CD14-positive monocyte (primary cell): Measurements from ENCODE around the gene SLC22A6. TPM values are rescaled to one million over a fixed set of nuclear protein-coding genes. Genes with fewer than 3 reads are reported as not detected.

ENCODE experiments used
- DNase-seq, 3 donors: peaks; one replicate each; pipeline ENCODE4 v3.0.0-alpha.2; 2011 to 2022
- H2AFZ ChIP-seq: 2 replicates; pipeline ENCODE4 v1.6.0; 2012; ENCODE audit warnings: mild to moderate bottlenecking, low read depth, low read length, inconsistent platforms; ENCODE audit not compliant: insufficient read depth, poor library complexity, severe bottlenecking
- H3K27ac ChIP-seq, 2 donors: 1 replicate in 1 of 2; 2 replicates in 1 of 2; pipeline ENCODE4 v1.5.1; 2012 to 2013; ENCODE audit warnings: low read length in 2 of 2, control low read depth in 1 of 2, inconsistent platforms in 1 of 2, low read depth in 1 of 2, mild to moderate bottlenecking in 1 of 2
- H3K27me3 ChIP-seq, 2 donors: one replicate each; pipeline versions ENCODE4 v1.6.0 to v1.6.1; 2011 to 2013; ENCODE audit warnings: low read length in 2 of 2; ENCODE audit not compliant: control insufficient read depth in 2 of 2, insufficient read depth in 2 of 2
- H3K36me3 ChIP-seq, 2 donors: replicated peaks in 1 of 2; 1 replicate in 1 of 2; 2 replicates in 1 of 2; pipeline versions ENCODE4 v1.5.1 to v1.6.1; 2012 to 2013; ENCODE audit warnings: low read length in 2 of 2, control low read depth in 1 of 2, inconsistent platforms in 1 of 2, mild to moderate bottlenecking in 1 of 2; ENCODE audit not compliant: insufficient read depth in 2 of 2, control insufficient read depth in 1 of 2
- H3K4me1 ChIP-seq, 2 donors: 1 replicate in 1 of 2; 2 replicates in 1 of 2; pipeline versions ENCODE4 v1.5.1 to v1.6.1; 2012 to 2013; ENCODE audit warnings: low read length in 2 of 2, control low read depth in 1 of 2, inconsistent platforms in 1 of 2, mild to moderate bottlenecking in 1 of 2, moderate library complexity in 1 of 2; ENCODE audit not compliant: insufficient read depth in 2 of 2, control insufficient read depth in 1 of 2
- H3K4me2 ChIP-seq: replicated peaks from 2 replicates; pipeline ENCODE3; 2012; ENCODE audit warnings: low read length, moderate library complexity, mild to moderate bottlenecking; ENCODE audit not compliant: poor library complexity, severe bottlenecking; ENCODE audit errors: extremely low read depth
- H3K4me3 ChIP-seq, 3 experiments: fragments of 200-600 bp in 1 of 3; sonication (generic) in 1 of 3; replicated peaks in 1 of 3; 1 replicate in 2 of 3; 2 replicates in 1 of 3; pipeline ENCODE4 v1.5.1; 2011 to 2013; ENCODE audit warnings: low read length in 3 of 3, mild to moderate bottlenecking in 3 of 3, control low read depth in 2 of 3, low read depth in 2 of 3, inconsistent platforms in 1 of 3, moderate library complexity in 1 of 3
- H3K79me2 ChIP-seq: 2 replicates; pipeline ENCODE4 v1.6.0; 2012; ENCODE audit warnings: mild to moderate bottlenecking, control low read depth, inconsistent platforms, low read length, moderate library complexity; ENCODE audit not compliant: insufficient read depth
- H3K9ac ChIP-seq: 2 replicates; pipeline ENCODE4 v1.6.0; 2017; ENCODE audit warnings: low read length, mild to moderate bottlenecking; ENCODE audit not compliant: insufficient read depth, poor library complexity, severe bottlenecking
- H3K9me3 ChIP-seq, 2 donors: replicated peaks in 1 of 2; 1 replicate in 1 of 2; 2 replicates in 1 of 2; pipeline versions ENCODE4 v1.5.1 to v1.6.1; 2012 to 2013; ENCODE audit warnings: low read length in 2 of 2, control low read depth in 1 of 2; ENCODE audit not compliant: control insufficient read depth in 1 of 2, insufficient read depth in 1 of 2
- H4K20me1 ChIP-seq: 2 replicates; pipeline ENCODE4 v1.6.0; 2012; ENCODE audit warnings: mild to moderate bottlenecking, low read length, control low read depth, moderate library complexity; ENCODE audit not compliant: insufficient read depth
- H3K27ac Mint-ChIP-seq, 7 donors: one replicate each; pipeline ENCODE4 v1.8.0; 2020; ENCODE audit warnings: mild to moderate bottlenecking in 7 of 7, mixed read lengths in 7 of 7, moderate library complexity in 6 of 7, inconsistent platforms in 2 of 7
- H3K27me3 Mint-ChIP-seq, 3 donors: one replicate each; pipeline ENCODE4 v1.8.0; 2021 to 2022; ENCODE audit warnings: low read depth in 3 of 3, mild to moderate bottlenecking in 3 of 3, mixed read lengths in 3 of 3, moderate library complexity in 3 of 3, inconsistent platforms in 1 of 3
- H3K36me3 Mint-ChIP-seq, 2 donors: one replicate each; pipeline ENCODE4 v1.8.0; 2020; ENCODE audit warnings: mixed read lengths in 2 of 2, inconsistent platforms in 1 of 2, mild to moderate bottlenecking in 1 of 2
- H3K4me1 Mint-ChIP-seq: one replicate; pipeline ENCODE4 v1.8.0; 2020; ENCODE audit warnings: mild to moderate bottlenecking, mixed read lengths
- H3K4me3 Mint-ChIP-seq, 2 donors: one replicate each; pipeline ENCODE4 v1.8.0; 2020; ENCODE audit warnings: mild to moderate bottlenecking in 2 of 2, mixed read lengths in 2 of 2, moderate library complexity in 1 of 2
- H3K9me3 Mint-ChIP-seq, 7 donors: one replicate each; pipeline ENCODE4 v1.8.0; 2020 to 2022; ENCODE audit warnings: mixed read lengths in 7 of 7, mild to moderate bottlenecking in 6 of 7, moderate library complexity in 6 of 7, inconsistent platforms in 2 of 7
- WGBS: methylation state at CpG from one replicate; pipeline ENCODE4 v1.1.5; 2013; ENCODE audit warnings: missing lambda C conversion rate; ENCODE audit not compliant: insufficient coverage; 5-methylcytosine and 5-hydroxymethylcytosine counted together
- intact Hi-C, 2 donors: fragments of 100-400 bp; cut with micrococcal nuclease; formaldehyde crosslinking; loops; one replicate each; pipeline versions ENCODE4 v1.15.0 to v1.15.1; 2023
- polyA plus RNA-seq, 3 donors: library from polyadenylated mRNA; depleted of rRNA in 1 of 3; unstranded in 2 of 3; stranded (reverse) in 1 of 3; fragments of 300-500 nt in 2 of 3; fragments of >200 nt in 1 of 3; fragmentation: Illumina TruSeq in 2 of 3; gene quantifications; 1 replicate in 2 of 3; 2 replicates in 1 of 3; pipeline ENCODE4 v1.2.3, GENCODE V29; 2012 to 2021
- TF ChIP-seq, protein P1 (sequence below): fragments of 200-600 bp; IDR thresholded peaks from one replicate; pipeline ENCODE4 v1.8.0; 2022; ENCODE audit warnings: antibody characterized with exemption, mild to moderate bottlenecking

SLC22A6 gene
- polyA plus RNA-seq, 3 donors: not detected

DNA sequence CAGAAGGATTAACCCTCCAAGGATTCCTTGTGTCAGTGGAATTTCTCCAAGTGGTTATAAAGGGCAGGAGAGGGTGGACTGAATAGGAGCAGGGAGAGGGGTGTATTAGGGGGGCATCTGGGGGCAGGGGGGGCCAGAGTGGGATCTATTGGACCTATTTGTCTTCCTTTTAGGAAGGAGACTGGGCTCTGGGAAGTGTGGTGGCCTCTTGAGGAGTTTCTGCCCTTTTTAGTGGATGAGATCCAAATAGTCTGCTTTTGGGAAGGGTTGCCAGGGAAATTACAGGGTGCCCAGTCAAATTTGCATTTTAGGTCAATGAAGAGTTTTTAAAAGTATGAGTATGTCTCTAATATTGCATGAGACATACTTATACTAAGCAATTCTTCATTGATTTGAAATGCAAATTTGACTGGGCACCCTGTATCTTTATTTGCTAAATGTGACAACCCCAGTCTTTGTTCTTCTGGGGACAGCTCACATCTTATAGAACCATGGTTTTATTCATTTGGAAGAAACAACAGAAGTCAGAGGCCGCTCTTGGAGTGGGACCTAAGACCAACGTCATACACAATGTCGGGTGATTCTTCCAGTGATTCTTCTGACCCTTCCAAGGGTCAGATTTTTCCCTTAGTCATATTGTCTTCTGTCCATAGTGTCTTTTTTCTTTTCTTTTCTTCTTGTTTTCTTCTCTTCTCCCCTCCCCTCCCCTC lies 429 bp upstream of the SLC22A6 start:
- no peak for DNase-seq
- Histone ChIP-seq H3K4me3 (no peak overlapping the region), H3K36me3 (no peaks in the 10 kb centered on the region), H4K20me1 (no peaks in the 10 kb centered on the region), H3K4me2 (no peak overlapping the region), H3K9ac (no peak overlapping the region), H3K27me3 (no peaks in the 10 kb centered on the region), H3K79me2 (no peaks in the 10 kb centered on the region), H3K27ac (no peak overlapping the region), H2AFZ (no peak overlapping the region), H3K9me3 (no peaks in the 10 kb centered on the region), H3K4me1 (no peaks in the 10 kb centered on the region)
- H3K36me3 Mint-ChIP-seq: no peaks in the 10 kb centered on the region
- H3K27ac Mint-ChIP-seq: no peak overlapping the region
- 90% methylated on average over 3 of the region's 3 CpGs for WGBS
- H3K4me3 Mint-ChIP-seq: no peak overlapping the region
- H3K4me1 Mint-ChIP-seq: no peaks in the 10 kb centered on the region
- H3K9me3 Mint-ChIP-seq: peaks cover 0 to 2% (median 0%) of the 10 kb centered on the region in 7 donors
- peaks cover 4 to 12% (median 9%) of the 10 kb centered on the region in 3 donors for H3K27me3 Mint-ChIP-seq
- TF ChIP-seq, protein P1, sequence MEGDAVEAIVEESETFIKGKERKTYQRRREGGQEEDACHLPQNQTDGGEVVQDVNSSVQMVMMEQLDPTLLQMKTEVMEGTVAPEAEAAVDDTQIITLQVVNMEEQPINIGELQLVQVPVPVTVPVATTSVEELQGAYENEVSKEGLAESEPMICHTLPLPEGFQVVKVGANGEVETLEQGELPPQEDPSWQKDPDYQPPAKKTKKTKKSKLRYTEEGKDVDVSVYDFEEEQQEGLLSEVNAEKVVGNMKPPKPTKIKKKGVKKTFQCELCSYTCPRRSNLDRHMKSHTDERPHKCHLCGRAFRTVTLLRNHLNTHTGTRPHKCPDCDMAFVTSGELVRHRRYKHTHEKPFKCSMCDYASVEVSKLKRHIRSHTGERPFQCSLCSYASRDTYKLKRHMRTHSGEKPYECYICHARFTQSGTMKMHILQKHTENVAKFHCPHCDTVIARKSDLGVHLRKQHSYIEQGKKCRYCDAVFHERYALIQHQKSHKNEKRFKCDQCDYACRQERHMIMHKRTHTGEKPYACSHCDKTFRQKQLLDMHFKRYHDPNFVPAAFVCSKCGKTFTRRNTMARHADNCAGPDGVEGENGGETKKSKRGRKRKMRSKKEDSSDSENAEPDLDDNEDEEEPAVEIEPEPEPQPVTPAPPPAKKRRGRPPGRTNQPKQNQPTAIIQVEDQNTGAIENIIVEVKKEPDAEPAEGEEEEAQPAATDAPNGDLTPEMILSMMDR: no peak
- intact Hi-C loops: no loop called here

DNA sequence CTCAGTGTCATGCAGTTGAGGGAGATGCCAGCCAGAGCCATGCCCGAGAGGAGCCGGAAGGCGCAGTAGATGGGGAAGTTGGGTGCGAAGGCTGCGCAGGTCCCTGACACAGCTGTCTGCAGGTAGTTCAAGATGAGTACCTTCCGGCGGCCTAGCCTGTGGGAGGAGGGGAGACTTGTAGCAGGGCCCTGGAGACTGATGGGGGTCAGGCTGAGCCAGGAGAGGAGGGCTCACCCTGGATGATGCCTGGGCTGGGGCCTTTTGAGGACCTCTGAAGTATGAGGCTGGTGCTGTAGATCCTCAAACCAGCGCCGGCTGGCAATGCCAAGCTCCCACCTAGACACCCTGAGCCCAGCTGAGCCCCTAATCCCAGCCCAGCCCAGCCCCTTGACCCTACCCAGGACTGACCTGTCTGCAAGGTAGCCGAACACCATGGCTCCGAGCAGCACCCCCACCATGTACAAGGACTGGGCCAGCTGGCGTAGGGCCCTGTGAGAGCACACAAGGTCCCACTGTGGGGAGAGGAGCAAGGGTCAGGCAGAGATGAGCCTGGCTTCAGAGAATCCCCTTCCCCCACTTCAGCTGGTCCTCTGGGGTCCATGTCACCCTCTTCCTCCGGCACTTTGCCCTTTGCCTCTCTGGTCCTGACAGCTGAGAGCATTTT lies 1.1 kb downstream of the SLC22A6 start:
- H3K36me3 ChIP-seq: no peaks in the 10 kb centered on the region
- H3K4me1 Mint-ChIP-seq: no peaks in the 10 kb centered on the region
- no peaks in the 10 kb centered on the region for H4K20me1 ChIP-seq
- intact Hi-C loops: no loop called here
- H3K4me3 ChIP-seq: no peak overlapping the region
- no peaks in the 10 kb centered on the region for H3K27me3 ChIP-seq
- H3K9me3 ChIP-seq: no peaks in the 10 kb centered on the region
- TF ChIP-seq, protein P1: no peak
- no peaks in the 10 kb centered on the region for H3K36me3 Mint-ChIP-seq
- peaks cover 7 to 12% (median 12%) of the 10 kb centered on the region in 3 donors for H3K27me3 Mint-ChIP-seq
- no peak overlapping the region for H2AFZ ChIP-seq
- no peaks in the 10 kb centered on the region for H3K79me2 ChIP-seq
- peaks cover 0 to 3% (median 0%) of the 10 kb centered on the region in 7 donors for H3K9me3 Mint-ChIP-seq
- no peak overlapping the region for H3K4me2 ChIP-seq
- H3K4me1 ChIP-seq: no peaks in the 10 kb centered on the region
- 92% methylated on average over 8 of the region's 13 CpGs for whole genome bisulfite sequencing
- no peak overlapping the region for H3K4me3 Mint-ChIP-seq
- H3K27ac Mint-ChIP-seq: no peak overlapping the region
- no peak overlapping the region for H3K9ac ChIP-seq
- no peak overlapping the region for H3K27ac ChIP-seq
- DNase-seq: no peak
